ENCODE data around the gene KCNF1. TPM values are rescaled to one million over a fixed set of nuclear protein-coding genes. Genes with fewer than 3 reads are reported as not detected.

Gene KCNF1
- polyA plus RNA-seq, 10 donors: 2.8 to 4.5 (median 3.5) TPM

GRCh38 chr2:10901160-10901939 is 10.4 kb upstream of the KCNF1 start:
- no peak for DNase-seq

- DNase-seq: no peak
Measured at GRCh38 chr2:10903861-10904210, 7.9 kb upstream of the KCNF1 start.

DNA sequence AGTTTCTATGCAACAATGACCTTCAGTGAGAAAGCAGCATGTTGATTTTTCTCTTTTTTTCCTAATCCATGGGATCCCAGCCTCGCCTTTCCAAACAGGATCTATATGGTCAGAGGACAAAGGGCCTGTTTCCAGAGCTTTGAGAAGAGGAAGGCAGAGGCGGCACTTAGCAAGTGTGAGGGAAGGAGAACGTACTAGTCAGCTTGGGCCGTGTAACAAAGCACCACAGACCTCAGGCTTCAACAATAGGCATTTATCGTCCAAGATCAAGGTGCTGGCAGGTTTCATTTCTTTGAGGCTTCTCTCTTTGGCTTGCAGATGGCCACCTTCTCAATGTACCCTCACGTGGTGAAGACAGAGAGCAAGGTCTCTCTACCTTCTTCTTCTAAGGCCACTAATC is 7.3 kb upstream of the KCNF1 start:
- DNase-seq: no peak

- no peak for DNase-seq
Measured at GRCh38 chr2:10905006-10905861, 6.5 kb upstream of the KCNF1 start.

DNA sequence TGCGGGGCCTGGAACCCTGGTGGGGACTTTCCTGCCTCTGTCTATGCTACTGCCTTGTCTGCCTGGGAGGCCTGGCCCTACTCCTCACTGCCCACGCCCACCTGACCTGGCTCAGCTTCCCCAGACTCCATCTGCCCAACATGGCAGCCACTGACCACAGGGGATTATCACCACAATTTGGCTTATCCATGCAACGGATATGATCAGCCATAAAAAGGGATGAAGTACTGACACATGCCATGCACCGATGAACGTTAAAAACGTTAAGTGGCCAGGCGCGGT is 5.9 kb upstream of the KCNF1 start:
- no peak for DNase-seq

- DNase-seq: no peak
Measured at GRCh38 chr2:10906926-10907625, 4.7 kb upstream of the KCNF1 start.

GRCh38 chr2:10908195-10908594 is 3.5 kb upstream of the KCNF1 start:
- no peak for DNase-seq

GRCh38 chr2:10909050-10909995 is 2.4 kb upstream of the KCNF1 start:
- DNase-seq: no peak

DNA sequence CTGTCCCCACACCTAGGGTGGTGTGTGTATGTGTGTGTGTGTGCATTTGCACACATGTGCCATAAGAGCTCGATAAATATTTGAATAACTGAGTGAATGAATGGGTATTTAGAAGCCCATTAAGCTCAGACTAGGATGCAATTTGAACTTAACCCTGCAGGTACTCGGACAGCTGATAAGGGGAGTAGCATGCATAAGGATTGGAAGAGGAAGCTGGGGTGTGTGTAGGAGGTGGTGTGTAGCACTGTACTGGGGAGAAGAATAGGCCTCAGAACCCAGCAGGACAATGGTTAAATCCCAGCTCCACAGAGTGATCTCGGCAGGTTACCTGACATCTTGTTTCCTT is 1.8 kb upstream of the KCNF1 start:
- DNase-seq: no peak

GRCh38 chr2:10910625-10911024 is 1.1 kb upstream of the KCNF1 start:
- no peak for DNase-seq

DNA sequence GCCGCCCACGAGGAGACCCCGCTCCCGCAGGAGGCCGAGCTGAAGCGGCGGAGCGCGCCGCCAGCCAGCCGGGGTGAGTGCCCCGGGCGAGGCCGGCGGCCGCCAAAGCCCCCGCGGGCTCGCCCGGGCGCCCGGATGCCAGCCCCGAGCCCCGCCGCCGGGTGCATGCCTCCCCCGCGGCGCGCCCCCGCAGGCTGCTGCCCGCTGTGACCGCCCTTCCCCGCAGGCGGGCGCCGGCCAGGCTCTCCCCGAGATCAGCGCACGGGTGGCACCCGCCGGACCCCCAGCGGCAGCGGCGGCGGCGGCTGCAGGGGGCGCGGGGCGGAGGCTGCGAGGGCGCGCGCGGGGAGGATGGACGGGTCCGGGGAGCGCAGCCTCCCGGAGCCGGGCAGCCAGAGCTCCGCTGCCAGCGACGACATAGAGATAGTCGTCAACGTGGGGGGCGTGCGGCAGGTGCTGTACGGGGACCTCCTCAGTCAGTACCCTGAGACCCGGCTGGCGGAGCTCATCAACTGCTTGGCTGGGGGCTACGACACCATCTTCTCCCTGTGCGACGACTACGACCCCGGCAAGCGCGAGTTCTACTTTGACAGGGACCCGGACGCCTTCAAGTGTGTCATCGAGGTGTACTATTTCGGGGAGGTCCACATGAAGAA is 470 bp downstream of the KCNF1 start:
- no peak for DNase-seq

DNA sequence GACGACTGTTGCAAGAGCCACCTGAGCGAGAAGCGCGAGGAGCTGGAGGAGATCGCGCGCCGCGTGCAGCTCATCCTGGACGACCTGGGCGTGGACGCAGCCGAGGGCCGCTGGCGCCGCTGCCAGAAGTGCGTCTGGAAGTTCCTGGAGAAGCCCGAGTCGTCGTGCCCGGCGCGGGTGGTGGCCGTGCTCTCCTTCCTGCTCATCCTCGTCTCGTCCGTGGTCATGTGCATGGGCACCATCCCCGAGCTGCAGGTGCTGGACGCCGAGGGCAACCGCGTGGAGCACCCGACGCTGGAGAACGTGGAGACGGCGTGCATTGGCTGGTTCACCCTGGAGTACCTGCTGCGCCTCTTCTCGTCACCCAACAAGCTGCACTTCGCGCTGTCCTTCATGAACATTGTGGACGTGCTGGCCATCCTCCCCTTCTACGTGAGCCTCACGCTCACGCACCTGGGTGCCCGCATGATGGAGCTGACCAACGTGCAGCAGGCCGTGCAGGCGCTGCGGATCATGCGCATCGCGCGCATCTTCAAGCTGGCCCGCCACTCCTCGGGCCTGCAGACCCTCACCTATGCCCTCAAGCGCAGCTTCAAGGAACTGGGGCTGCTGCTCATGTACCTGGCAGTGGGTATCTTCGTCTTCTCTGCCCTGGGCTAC is 1.2 kb downstream of the KCNF1 start:
- DNase-seq: no peak

- DNase-seq: no peak
Measured at GRCh38 chr2:10913501-10914271, 2.0 kb downstream of the KCNF1 start.

DNA sequence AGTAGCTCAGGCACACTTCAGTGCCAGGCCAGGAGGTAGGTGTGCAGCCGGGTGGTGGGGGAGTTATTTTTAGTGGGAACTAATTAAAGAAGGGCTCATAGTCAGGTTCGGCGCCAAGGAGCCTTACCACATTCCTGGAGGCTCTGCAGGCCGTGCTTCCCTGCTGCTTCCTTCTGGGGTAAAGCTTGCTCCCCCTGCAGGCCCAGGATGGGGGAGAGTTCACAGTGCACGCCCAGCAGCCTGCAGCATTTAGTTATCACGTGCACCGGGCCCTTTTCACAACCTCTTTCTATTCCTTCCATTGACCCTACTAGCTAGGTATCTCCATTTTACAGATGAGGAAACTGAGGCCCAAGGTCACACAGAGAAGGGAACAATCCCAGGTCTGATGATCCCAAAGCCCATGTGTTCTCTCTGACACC is 2.5 kb downstream of the KCNF1 start:
- no peak for DNase-seq

GRCh38 chr2:10915236-10915635 is 3.5 kb downstream of the KCNF1 start:
- DNase-seq: no peak

DNA sequence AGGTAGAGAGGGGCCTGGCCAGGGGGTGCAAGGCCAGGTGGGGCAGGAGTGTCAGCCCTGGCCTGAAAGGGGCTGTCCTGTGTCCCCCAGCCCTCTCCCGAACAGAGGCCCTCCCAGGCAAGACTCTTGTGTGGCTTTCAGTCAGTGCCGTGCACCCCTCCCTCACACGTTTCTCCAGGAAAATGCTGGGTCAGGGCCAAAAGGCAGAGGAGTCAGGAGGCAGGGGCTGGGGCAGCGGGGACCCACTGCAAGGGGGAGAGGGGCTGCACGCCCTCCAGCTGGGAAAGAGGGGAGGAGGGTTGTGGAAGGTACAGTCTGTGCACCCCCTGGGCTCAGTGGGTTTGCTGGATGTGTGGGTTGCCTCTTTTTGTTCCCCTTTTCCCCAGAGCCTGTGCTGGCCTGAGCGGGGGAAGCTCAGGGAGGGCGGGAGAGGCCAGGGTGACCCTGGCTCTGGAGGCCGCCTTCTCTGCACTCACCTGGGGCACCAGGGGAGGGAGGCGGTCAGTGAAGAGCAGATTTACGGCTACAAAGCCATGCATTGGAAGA is 4.1 kb downstream of the KCNF1 start:
- no peak for DNase-seq

- no peak for DNase-seq
Measured at GRCh38 chr2:10916953-10917352, 5.2 kb downstream of the KCNF1 start.

DNA sequence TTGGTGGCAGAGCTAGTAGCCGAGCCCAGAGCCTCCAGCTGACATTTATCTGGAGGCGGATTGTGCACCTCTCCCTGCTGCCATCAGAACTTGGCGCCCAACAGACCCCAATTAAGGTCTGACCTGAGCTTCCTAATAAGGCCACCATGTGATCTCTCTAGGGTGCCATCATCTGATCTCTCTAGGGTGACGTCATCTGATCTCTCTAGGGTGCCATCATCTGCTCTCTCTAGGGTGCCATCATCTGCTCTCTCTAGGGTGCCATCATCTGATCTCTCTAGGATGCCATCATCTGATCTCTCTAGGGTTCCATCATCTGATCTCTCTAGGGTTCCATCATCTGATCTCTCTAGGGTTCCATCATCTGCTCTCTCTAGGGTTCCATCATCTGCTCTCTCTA is 6.2 kb downstream of the KCNF1 start:
- no peak for DNase-seq

DNA sequence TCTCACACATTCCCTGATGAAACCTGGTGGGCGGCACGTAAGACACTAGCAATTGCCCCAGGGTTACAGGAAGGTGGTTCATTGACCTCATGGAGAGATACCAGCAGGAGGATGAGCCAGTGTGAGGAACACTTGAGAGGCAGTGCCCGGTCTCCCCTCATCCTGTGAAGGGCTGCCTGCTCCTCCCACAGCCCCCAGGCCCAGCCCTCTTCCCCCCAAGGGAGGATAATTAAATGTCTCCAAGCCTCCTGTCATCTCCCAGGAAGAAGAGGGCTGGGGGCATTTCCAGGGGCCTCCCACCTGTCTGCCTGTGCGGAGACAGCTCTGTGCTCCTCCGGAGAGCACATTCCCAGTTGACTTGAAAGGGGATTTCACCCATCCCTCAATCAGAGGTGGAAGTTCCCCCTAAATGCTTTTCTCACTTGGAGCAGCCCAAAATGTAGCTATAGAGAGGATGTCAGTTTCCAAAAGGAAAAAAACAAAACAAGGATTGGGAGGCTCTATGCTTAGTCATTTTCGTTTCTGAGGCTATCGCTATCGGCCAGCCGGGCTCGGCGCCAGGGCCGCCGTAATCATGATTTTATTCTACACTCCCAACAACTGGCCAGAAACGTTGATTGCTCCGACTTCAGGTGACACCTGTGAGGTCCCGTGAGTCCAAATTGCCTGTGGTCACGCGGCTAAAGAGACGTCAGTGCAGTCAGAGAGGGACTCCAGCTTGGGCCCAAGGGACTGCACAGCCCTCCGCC is 7.1 kb downstream of the KCNF1 start:
- DNase-seq: peak in 1 of 3 donors; percentile 65

All from muscle of back (tissue), 11 donors.